GM11168 (cell line): Measurements from ENCODE around the gene RMI2.

ENCODE experiments used
- in situ Hi-C: fragments of 300-500 bp; cut with MboI; formaldehyde crosslinking; loops from one replicate; pipeline ENCODE4 v1.12.0; 2022; ENCODE audit warnings: low sequenced_read_pairs; ENCODE audit not compliant: unreplicated experiment

RMI2 gene

GRCh38 chr16:11374255-11374654 lies 29.0 kb downstream of the RMI2 start:
- in situ Hi-C loops = loop anchor here (10.0 kb wide), 1 partner anchor 399 kb away; no protein-coding TSS in a partner anchor

GRCh38 chr16:11377154-11377553 lies 31.9 kb downstream of the RMI2 start:
- in situ Hi-C loops = loop anchor here (10.0 kb wide), 1 partner anchor 402 kb away; no protein-coding TSS in a partner anchor

GRCh38 chr16:11378951-11379350 lies 33.7 kb downstream of the RMI2 start:
- in situ Hi-C loops = loop anchor here (10.0 kb wide), 1 partner anchor 404 kb away; no protein-coding TSS in a partner anchor

GRCh38 chr16:11379420-11379819 lies 34.2 kb downstream of the RMI2 start:
- in situ Hi-C loops = loop anchor here (10.0 kb wide), 1 partner anchor 405 kb away; no protein-coding TSS in a partner anchor

- in situ Hi-C loops = no loop called here
Measured at GRCh38 chr16:11380836-11381235, 35.6 kb downstream of the RMI2 start.

GRCh38 chr16:11383481-11384183 lies 38.4 kb downstream of the RMI2 start:
- in situ Hi-C loops = no loop called here

- in situ Hi-C loops = no loop called here
Measured at GRCh38 chr16:11384184-11384955, 39.1 kb downstream of the RMI2 start.

- in situ Hi-C loops = no loop called here
Measured at GRCh38 chr16:11384956-11385586, 39.8 kb downstream of the RMI2 start.

GRCh38 chr16:11386054-11386680 lies 40.9 kb downstream of the RMI2 start:
- in situ Hi-C loops = no loop called here

GRCh38 chr16:11386791-11387546 lies 41.7 kb downstream of the RMI2 start:
- in situ Hi-C loops = no loop called here

- in situ Hi-C loops = no loop called here
Measured at GRCh38 chr16:11389083-11389482, 43.8 kb downstream of the RMI2 start.

- in situ Hi-C loops = loop anchor here (10.0 kb wide), 1 partner anchor 255 kb away; no protein-coding TSS in a partner anchor
Measured at GRCh38 chr16:11389631-11390565, 44.6 kb downstream of the RMI2 start.

GRCh38 chr16:11390573-11391495 lies 45.6 kb downstream of the RMI2 start:
- in situ Hi-C loops = loop anchor here (10.0 kb wide), 1 partner anchor 254 kb away; no protein-coding TSS in a partner anchor

GRCh38 chr16:11391576-11391975 lies 46.3 kb downstream of the RMI2 start:
- in situ Hi-C loops = loop anchor here (10.0 kb wide), 1 partner anchor 253 kb away; no protein-coding TSS in a partner anchor

GRCh38 chr16:11392041-11392581 lies 46.9 kb downstream of the RMI2 start:
- in situ Hi-C loops = loop anchor here (10.0 kb wide), 1 partner anchor 253 kb away; no protein-coding TSS in a partner anchor

- in situ Hi-C loops = loop anchor here (10.0 kb wide), 1 partner anchor 251 kb away; no protein-coding TSS in a partner anchor
Measured at GRCh38 chr16:11393366-11393765, 48.1 kb downstream of the RMI2 start.
